ENCODE results near the gene ADAMTSL3. TPM values are rescaled to one million over a fixed set of nuclear protein-coding genes. Genes with fewer than 3 reads are reported as not detected.
A peak's percentile ranks its signal among the peaks of the same experiment; 100 is the strongest.

The ADAMTSL3 gene
- total RNA-seq, 1 donor from 2014 or later = 2.4 TPM

GRCh38 chr15:83776986-83777385, 123.1 kb downstream of the ADAMTSL3 start:
- no peak overlapping the region for H3K9ac ChIP-seq (ENCODE audit: low read length)
- no peak overlapping the region for H2AFZ ChIP-seq (ENCODE audit: low read depth, low read length)
- no peaks in the 10 kb centered on the region for H3K36me3 ChIP-seq (ENCODE audit: insufficient read depth, low read length)
- no peak for TF ChIP-seq CTCF (IDR thresholded peaks at IDR 0.05; ENCODE audit: insufficient read depth, low read depth, low read length)
- TF ChIP-seq EZH2 (IDR thresholded peaks at IDR 0.05; ENCODE audit: insufficient read depth, low read length) = no peak
- no peaks in the 10 kb centered on the region for H4K20me1 ChIP-seq (ENCODE audit: insufficient read depth, low read length)
- Mint-ChIP-seq H3K36me3 (ENCODE audit: low read depth, unreplicated experiment) (no peaks in the 10 kb centered on the region), H3K27me3 (ENCODE audit: low read depth, unreplicated experiment) (no peaks in the 10 kb centered on the region), H3K9me3 (ENCODE audit: unreplicated experiment) (peaks cover 6% of the 10 kb centered on the region), H3K4me1 (ENCODE audit: low read depth, unreplicated experiment) (no peaks in the 10 kb centered on the region), H3K4me3 (ENCODE audit: unreplicated experiment) (no peak overlapping the region), H3K27ac (ENCODE audit: unreplicated experiment) (no peak overlapping the region)
- H3K9me3 ChIP-seq (ENCODE audit: insufficient read depth, low read depth, low read length) = no peaks in the 10 kb centered on the region
- no peaks in the 10 kb centered on the region for H3K79me2 ChIP-seq (ENCODE audit: insufficient read depth, low read length)
- H3K4me3 ChIP-seq (ENCODE audit: insufficient read depth, low read depth, low read length) = no peak overlapping the region
- no peaks in the 10 kb centered on the region for H3K4me1 ChIP-seq (ENCODE audit: insufficient read depth, low read length)
- DNase-seq (ENCODE audit: low read depth) (no peak), FAIRE-seq (no peak)
- no peak overlapping the region for H3K4me2 ChIP-seq (ENCODE audit: low read length)
- H3K27me3 ChIP-seq (ENCODE audit: insufficient read depth, low read length) = no peaks in the 10 kb centered on the region
- no peak overlapping the region for H3K27ac ChIP-seq (ENCODE audit: low read depth, low read length)

- no peak overlapping the region for H3K27ac Mint-ChIP-seq (ENCODE audit: unreplicated experiment)
- H3K4me3 Mint-ChIP-seq (ENCODE audit: unreplicated experiment) = no peak overlapping the region
- Histone ChIP-seq H3K4me3 (ENCODE audit: insufficient read depth, low read depth, low read length) (no peak overlapping the region), H3K4me2 (ENCODE audit: low read length) (no peak overlapping the region), H3K79me2 (ENCODE audit: insufficient read depth, low read length) (no peaks in the 10 kb centered on the region), H3K27me3 (ENCODE audit: insufficient read depth, low read length) (no peaks in the 10 kb centered on the region), H2AFZ (ENCODE audit: low read depth, low read length) (no peak overlapping the region), H3K9me3 (ENCODE audit: insufficient read depth, low read depth, low read length) (no peaks in the 10 kb centered on the region), H3K27ac (ENCODE audit: low read depth, low read length) (no peak overlapping the region), H3K4me1 (ENCODE audit: insufficient read depth, low read length) (no peaks in the 10 kb centered on the region), H3K9ac (ENCODE audit: low read length) (no peak overlapping the region), H3K36me3 (ENCODE audit: insufficient read depth, low read length) (no peaks in the 10 kb centered on the region), H4K20me1 (ENCODE audit: insufficient read depth, low read length) (no peaks in the 10 kb centered on the region)
- H3K4me1 Mint-ChIP-seq (ENCODE audit: low read depth, unreplicated experiment) = peaks cover 6% of the 10 kb centered on the region
- no peak for TF ChIP-seq CTCF (IDR thresholded peaks at IDR 0.05; ENCODE audit: insufficient read depth, low read depth, low read length)
- no peak for TF ChIP-seq EZH2 (IDR thresholded peaks at IDR 0.05; ENCODE audit: insufficient read depth, low read length)
- FAIRE-seq (no peak), DNase-seq (ENCODE audit: low read depth) (no peak)
- peaks cover 3% of the 10 kb centered on the region for H3K9me3 Mint-ChIP-seq (ENCODE audit: unreplicated experiment)
- H3K27me3 Mint-ChIP-seq (ENCODE audit: low read depth, unreplicated experiment) = no peaks in the 10 kb centered on the region
- no peaks in the 10 kb centered on the region for H3K36me3 Mint-ChIP-seq (ENCODE audit: low read depth, unreplicated experiment)
These were observed 129.3 kb downstream of the ADAMTSL3 start for GRCh38 chr15:83783227-83783626.

- DNase-seq (ENCODE audit: low read depth) (peak; percentile 35), FAIRE-seq (no peak)
- Histone ChIP-seq H3K36me3 (ENCODE audit: insufficient read depth, low read length) (no peaks in the 10 kb centered on the region), H3K9me3 (ENCODE audit: insufficient read depth, low read depth, low read length) (no peaks in the 10 kb centered on the region), H3K4me2 (ENCODE audit: low read length) (no peak overlapping the region), H3K9ac (ENCODE audit: low read length) (no peak overlapping the region), H3K79me2 (ENCODE audit: insufficient read depth, low read length) (no peaks in the 10 kb centered on the region), H3K27ac (ENCODE audit: low read depth, low read length) (no peak overlapping the region), H3K27me3 (ENCODE audit: insufficient read depth, low read length) (no peaks in the 10 kb centered on the region), H2AFZ (ENCODE audit: low read depth, low read length) (no peak overlapping the region), H4K20me1 (ENCODE audit: insufficient read depth, low read length) (no peaks in the 10 kb centered on the region), H3K4me1 (ENCODE audit: insufficient read depth, low read length) (no peaks in the 10 kb centered on the region), H3K4me3 (ENCODE audit: insufficient read depth, low read depth, low read length) (no peak overlapping the region)
- Mint-ChIP-seq H3K27me3 (ENCODE audit: low read depth, unreplicated experiment) (no peaks in the 10 kb centered on the region), H3K4me3 (ENCODE audit: unreplicated experiment) (no peak overlapping the region), H3K36me3 (ENCODE audit: low read depth, unreplicated experiment) (no peaks in the 10 kb centered on the region), H3K4me1 (ENCODE audit: low read depth, unreplicated experiment) (peaks cover 6% of the 10 kb centered on the region), H3K27ac (ENCODE audit: unreplicated experiment) (no peak overlapping the region), H3K9me3 (ENCODE audit: unreplicated experiment) (no peaks in the 10 kb centered on the region)
- no peak for TF ChIP-seq EZH2 (IDR thresholded peaks at IDR 0.05; ENCODE audit: insufficient read depth, low read length)
- TF ChIP-seq CTCF (IDR thresholded peaks at IDR 0.05; ENCODE audit: insufficient read depth, low read depth, low read length) = no peak
These were observed 131.1 kb downstream of the ADAMTSL3 start for GRCh38 chr15:83784975-83785374.

All from astrocyte (in vitro differentiated cells and primary cell).